ENCODE measurements around the gene TEX14. TPM values are rescaled to one million over a fixed set of nuclear protein-coding genes. Genes with fewer than 3 reads are reported as not detected.
A peak's percentile ranks its signal among the peaks of the same experiment; 100 is the strongest.

Gene TEX14
- total and polyA plus RNA-seq, 8 donors, result 0.47 to 2.1 (median 1.3) TPM

- H3K27ac ChIP-seq, result no peak overlapping the region
- no peak for ATAC-seq
- peaks cover 0 to 43% of the 10 kb centered on the region in 2 donors for H3K36me3 ChIP-seq
- no peaks in the 10 kb centered on the region for H3K9me3 ChIP-seq
- no peaks in the 10 kb centered on the region for H3K27me3 ChIP-seq
- no peak for DNase-seq
- intact Hi-C loops (cut with DNase I), result no loop called here
- H3K4me3 ChIP-seq, result no peak overlapping the region
- H3K4me1 ChIP-seq, result no peaks in the 10 kb centered on the region
- TF ChIP-seq CTCF (IDR thresholded peaks at IDR 0.05), result no peak
These were observed 14.7 kb upstream of the TEX14 start for GRCh38 chr17:58706351-58707140.

DNA sequence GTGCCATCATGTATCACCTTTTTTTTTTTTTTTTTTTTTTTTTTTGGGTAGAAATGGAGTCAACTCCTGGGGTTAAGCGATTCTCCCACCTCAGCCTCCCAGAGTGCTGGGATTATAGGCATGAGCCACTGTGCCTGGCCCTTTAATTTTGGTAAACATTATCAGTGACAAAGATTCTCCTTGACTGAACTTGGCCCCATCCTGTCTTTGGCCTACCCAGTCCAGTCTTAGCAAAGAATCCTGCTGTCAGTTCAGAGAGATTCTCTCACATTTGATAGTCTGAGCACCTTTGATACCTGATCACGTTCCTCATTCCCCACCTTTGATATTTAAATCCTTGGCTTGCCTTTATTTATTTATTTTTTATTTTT lies 12.1 kb upstream of the TEX14 start:
- DNase-seq (no peak), ATAC-seq (no peak)
- Histone ChIP-seq H3K4me3 (no peak overlapping the region), H3K27ac (no peak overlapping the region), H3K4me1 (no peaks in the 10 kb centered on the region), H3K36me3 (peaks cover 0 to 55% of the 10 kb centered on the region in 2 donors), H3K27me3 (no peaks in the 10 kb centered on the region), H3K9me3 (no peaks in the 10 kb centered on the region)
- intact Hi-C loops (cut with DNase I), result no loop called here
- no peak for TF ChIP-seq CTCF (IDR thresholded peaks at IDR 0.05)

- peak; percentile 71 for ATAC-seq
- no peak for DNase-seq
- no peak overlapping the region for H3K27ac ChIP-seq
These were observed 11.5 kb upstream of the TEX14 start for GRCh38 chr17:58703137-58703915.

GRCh38 chr17:58702708-58703107 lies 10.9 kb upstream of the TEX14 start:
- intact Hi-C loops (cut with DNase I), result no loop called here
- Histone ChIP-seq H3K36me3 (peaks cover 0 to 59% of the 10 kb centered on the region in 2 donors), H3K4me3 (no peak overlapping the region), H3K4me1 (no peaks in the 10 kb centered on the region), H3K27ac (no peak overlapping the region), H3K27me3 (no peaks in the 10 kb centered on the region), H3K9me3 (no peaks in the 10 kb centered on the region)
- ATAC-seq (no peak), DNase-seq (no peak)
- no peak for TF ChIP-seq CTCF (IDR thresholded peaks at IDR 0.05)

More at GRCh38 chr17:58703137-58703915, 11.5 kb upstream of the TEX14 start:
- Histone ChIP-seq H3K36me3 (peaks cover 0 to 59% of the 10 kb centered on the region in 2 donors), H3K4me1 (no peaks in the 10 kb centered on the region), H3K27me3 (no peaks in the 10 kb centered on the region), H3K9me3 (no peaks in the 10 kb centered on the region), H3K4me3 (no peak overlapping the region)
- no peak for TF ChIP-seq CTCF (IDR thresholded peaks at IDR 0.05)
- intact Hi-C loops (cut with DNase I), result no loop called here

- no peaks in the 10 kb centered on the region for H3K9me3 ChIP-seq
- H3K4me1 ChIP-seq, result no peaks in the 10 kb centered on the region
- TF ChIP-seq CTCF (IDR thresholded peaks at IDR 0.05), result no peak
- H3K36me3 ChIP-seq, result peaks cover 0 to 62% of the 10 kb centered on the region in 2 donors
- DNase-seq (no peak), ATAC-seq (no peak)
- no peaks in the 10 kb centered on the region for H3K27me3 ChIP-seq
- H3K4me3 ChIP-seq, result no peak overlapping the region
- H3K27ac ChIP-seq, result no peak overlapping the region
- intact Hi-C loops (cut with DNase I), result no loop called here
These were observed 10.2 kb upstream of the TEX14 start for GRCh38 chr17:58702045-58702476.
